NCI-H1930 (cell line): ENCODE data around the gene TSC22D1.
"Not testable (repeated sequence)": the region's sequence is repeated elsewhere in the genome, so short reads cannot be mapped to it uniquely, and the experiment has no call there.

ENCODE experiments used
- DNase-seq, 2 experiments: peaks; one replicate each; lab custom pipeline; 2025; lab: John Stamatoyannopoulos, UW

The TSC22D1 gene

DNA sequence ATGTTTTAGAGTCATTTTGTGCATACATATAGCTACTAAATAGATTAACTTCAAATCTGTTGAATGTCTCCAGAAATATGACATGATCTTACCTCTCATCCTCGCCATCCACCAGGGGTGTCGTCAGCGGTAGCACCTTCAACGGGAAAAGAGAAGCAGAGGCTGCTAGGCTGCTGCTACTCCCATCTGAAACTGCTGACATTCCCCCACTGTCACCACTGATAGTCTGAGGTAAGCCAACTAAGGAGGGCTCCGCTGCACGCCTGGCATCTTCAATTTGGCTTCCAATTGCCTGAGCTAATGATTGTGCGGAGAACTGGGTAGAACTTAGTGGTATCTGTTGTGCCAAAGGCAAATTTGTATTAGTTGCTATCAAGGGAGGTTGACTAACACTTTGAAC is 3.1 kb downstream of the TSC22D1 start:
- DNase-seq: no peak

GRCh38 chr13:44566601-44567000 is 9.5 kb downstream of the TSC22D1 start:
- no peak for DNase-seq

DNA sequence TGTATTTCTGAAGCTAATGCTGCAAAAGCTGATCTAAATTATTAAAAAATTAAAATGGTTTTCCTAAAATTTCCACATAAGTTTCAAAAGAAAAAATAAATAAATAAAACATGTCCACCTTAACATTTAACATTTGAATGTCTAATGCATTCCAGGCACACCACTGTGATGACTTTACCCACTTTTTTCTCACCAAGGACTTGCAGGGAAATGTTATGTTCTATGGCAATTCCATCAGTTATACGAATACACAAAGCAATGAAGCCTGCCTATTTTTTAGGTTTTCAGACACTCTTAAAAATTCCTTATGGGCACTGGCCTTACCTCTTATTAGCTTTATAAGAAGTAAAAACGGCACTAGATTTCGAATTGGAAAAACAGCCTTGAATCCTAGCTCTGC is 10.2 kb downstream of the TSC22D1 start:
- DNase-seq: no peak

DNA sequence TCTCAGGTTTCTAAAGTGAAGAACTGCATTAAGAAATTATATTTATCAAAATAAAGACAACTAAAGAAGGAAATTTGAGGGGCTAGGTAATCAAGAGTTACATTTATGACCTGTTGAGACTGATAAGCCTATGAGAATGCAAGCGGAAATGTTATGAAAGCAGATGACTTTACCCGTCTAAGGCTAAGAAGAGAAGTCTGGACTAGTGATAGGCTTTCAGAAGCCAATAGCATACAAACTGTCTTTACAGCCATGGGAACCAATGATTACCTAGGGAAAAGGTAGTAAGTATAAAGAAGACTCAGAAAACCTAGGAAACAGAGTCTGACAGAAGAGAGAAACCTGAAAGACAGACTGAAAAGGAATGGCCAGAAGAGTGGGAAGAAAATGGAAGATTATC is 11.2 kb downstream of the TSC22D1 start:
- no peak for DNase-seq

DNA sequence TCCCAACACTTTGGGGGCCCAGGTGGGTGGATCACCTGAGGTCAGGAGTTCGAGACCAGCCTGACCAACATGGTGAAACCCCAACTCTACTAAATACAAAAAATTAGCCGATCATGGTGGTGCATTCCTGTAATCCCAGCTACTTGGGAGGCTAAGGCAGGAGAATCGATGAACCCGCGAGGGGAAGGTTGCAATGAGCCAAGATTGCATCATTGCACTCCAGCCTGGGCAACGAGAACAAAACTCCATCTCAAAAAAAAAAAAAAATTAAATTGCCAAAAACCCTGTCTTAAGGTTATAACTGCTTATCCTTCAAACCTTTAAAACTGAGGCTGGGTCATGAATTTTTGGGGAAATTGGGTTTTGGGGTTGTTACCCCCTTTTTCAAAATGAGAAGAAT is 13.3 kb downstream of the TSC22D1 start:
- not testable (repeated sequence) for DNase-seq

GRCh38 chr13:44561351-44561750 is 14.8 kb downstream of the TSC22D1 start:
- DNase-seq: no peak

DNA sequence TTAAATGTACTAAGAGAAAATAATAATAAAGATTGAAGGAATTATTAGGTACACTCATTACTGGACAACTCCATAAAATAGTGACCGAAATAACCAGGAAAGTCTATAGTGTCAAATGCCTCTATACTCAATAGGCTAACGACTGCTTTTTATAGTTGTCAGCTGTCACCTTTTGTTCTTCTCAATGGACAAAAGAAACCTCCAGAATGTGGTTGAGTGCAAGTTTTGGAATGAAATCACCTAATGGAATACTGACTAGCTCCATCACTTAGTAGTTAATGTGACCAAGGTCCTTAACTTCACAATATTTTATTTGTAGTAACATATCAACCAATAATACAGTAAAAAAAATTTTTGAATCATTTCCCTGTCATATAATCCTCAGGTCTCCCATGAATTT is 18.1 kb downstream of the TSC22D1 start:
- DNase-seq: no peak

- no peak for DNase-seq
These were observed 20.9 kb downstream of the TSC22D1 start for GRCh38 chr13:44555207-44555606.

- DNase-seq: no peak
These were observed 26.7 kb downstream of the TSC22D1 start for GRCh38 chr13:44549476-44549875.

- no peak for DNase-seq
These were observed 30.0 kb downstream of the TSC22D1 start for GRCh38 chr13:44546164-44546563.

DNA sequence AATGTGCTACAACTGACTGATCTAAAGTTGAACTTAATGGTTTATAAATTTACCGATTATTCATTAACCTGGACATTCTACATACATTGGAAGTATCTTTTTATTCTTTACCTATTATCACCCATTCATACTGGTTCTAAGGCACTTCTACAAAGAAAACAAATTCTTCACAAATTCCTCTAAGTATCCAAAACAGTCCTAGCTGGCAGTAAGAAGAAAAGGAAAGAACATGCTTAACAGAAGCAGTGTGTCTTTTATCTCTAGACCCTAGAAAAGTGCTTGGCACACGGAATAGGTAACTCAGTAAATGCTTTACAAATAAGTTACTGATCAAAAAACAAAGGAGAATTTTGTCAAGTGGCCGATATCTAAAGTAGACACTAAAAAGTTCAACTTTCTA is 32.8 kb downstream of the TSC22D1 start:
- DNase-seq: no peak

DNA sequence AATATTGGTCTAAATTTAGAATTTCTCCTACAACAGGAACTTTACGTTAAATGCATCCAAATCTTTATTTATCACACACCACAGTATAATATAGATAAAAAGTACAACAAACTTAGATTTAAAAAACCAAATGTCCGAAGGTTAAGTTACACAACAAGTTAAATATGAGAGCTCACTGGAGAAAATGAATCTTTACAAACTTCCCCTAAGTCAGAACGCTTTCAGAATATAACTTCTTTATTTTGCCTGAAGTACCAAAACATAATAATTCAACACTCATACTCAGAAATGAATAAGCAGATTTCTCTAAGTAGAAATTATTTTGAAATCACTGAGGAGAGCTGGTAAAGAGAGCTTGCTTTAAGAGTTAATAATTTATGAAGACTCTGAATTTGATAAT is 33.8 kb downstream of the TSC22D1 start:
- no peak for DNase-seq

- DNase-seq: no peak
These were observed 34.5 kb downstream of the TSC22D1 start for GRCh38 chr13:44541601-44542000.

DNA sequence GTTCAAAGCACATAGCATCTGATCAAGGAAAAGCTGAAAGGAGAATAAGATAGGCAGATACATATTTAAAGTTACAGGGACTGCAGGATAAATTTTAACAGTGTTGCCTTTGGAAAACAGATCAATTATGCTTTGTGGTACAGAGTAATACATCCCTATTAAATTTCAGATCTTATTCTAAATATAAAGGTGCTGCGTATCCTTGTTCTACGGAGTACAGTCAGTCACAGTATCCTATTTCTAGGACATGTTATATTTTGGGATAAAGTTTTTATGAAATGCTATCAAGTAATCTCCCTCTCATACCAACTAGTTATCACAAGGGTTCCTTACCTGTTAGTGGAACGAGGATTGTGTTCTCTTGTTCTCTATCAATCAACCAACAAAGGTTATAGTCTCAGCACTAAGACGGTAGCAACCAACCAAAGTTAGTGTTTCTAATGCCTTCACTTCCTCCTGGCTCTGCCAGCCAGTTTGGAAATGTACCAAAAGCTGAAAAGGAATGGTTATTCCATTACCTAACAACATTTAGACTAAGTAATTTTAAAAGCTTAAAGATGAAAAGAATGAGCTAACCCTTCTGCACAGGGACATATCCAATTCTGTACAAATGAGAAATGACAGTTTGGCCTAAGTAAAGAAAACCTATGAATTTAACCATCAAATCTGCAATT is 35.2 kb downstream of the TSC22D1 start:
- no peak for DNase-seq

DNA sequence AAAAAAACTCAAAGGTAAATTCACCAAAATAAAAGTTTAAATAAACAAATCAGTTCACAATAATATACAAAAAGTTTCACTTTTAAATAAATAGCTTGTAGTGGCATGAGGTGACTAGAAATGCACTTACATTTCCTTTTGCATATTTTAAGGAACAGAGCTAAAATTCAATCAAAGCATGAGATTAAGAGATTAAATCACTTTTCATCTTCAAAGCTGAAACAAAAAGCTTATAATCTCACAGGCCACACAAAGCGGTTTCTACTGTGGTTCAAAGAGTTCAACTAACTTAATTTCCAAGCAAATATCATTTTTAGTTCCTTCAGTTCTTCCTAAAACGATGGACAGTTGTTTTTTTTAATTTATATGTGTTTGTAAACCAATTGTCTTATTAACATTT is 38.9 kb downstream of the TSC22D1 start:
- no peak for DNase-seq

DNA sequence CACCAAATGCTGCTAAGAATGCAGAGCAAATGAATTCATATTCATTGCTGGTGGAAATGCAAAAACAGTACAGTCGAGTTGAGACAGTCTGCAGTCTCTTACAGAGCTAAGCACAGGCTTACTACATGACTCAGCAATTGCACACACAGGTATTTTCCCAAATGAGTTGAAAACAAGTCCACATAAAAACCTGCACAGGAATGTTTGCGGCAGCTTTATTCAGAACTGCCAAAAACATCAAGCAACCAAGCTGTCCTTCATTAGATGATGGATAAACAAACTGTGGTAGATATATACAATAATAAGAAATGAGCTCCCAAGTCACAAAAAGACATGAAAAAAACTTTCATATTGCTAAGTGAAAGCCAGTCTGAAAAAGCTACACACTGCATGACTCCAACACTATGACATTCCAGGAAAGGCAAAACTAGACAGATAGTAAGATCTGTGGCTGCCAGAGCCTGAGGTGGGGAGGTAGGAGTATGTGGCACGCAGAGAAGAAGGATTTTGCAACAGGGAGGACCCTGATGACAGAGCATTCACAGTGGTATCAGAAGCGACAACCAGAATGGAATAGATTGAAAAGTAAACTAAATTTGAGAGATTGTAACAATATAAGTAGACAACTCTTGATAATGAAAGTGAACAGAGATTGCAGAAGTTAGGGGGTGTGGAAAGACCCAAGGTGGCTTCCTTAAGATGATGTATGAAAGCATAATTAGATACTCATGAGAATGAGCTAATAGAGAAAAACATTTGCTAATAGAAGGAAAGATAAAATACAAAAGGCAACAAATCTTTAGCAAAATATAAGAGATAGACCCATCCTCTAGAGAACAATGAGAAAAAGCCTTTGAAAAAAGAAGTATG is 52.7 kb downstream of the TSC22D1 start:
- DNase-seq: no peak

DNA sequence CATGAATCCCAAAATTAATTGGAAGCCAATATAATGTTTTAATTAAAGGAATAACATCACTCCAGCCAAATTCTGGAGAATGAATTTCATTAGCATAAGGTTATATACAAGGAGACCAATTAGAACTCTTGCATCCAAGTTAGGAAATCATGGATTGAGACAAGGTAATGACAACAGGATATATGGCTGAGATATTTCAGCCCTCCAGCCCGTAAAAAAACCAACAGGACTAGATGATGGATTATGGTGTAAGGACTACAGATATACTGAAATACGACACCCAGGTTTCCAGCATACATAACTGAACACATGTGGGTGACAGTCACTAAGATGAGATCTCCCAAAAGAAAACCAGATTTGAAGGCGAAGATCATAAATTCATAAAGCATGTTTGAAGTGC is 56.5 kb downstream of the TSC22D1 start:
- no peak for DNase-seq

GRCh38 chr13:44516771-44517170 is 59.4 kb downstream of the TSC22D1 start:
- no peak for DNase-seq

GRCh38 chr13:44514278-44514677 is 61.9 kb downstream of the TSC22D1 start:
- no peak for DNase-seq

GRCh38 chr13:44509853-44510252 is 66.3 kb downstream of the TSC22D1 start:
- not testable (repeated sequence) for DNase-seq

GRCh38 chr13:44508562-44509077 is 67.5 kb downstream of the TSC22D1 start:
- DNase-seq: no peak

DNA sequence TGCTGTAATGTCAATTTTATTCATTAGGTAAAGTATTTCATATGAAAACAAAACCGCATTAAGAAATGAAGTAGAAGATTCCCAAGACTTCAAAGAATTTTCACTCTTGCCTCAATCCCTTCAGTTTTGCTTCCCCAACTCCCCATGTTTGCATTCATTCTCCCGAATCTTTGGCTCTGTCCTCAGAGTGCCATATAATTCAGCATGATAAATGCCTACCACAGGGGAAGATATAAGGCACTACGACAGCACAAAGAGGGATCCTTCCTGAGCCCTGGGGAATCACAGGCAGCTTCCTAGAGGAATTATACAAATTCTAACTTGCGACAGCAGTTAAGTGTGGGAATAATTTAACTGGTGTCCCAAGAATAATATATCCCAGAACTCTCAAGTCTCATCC is 68.5 kb downstream of the TSC22D1 start:
- DNase-seq: no peak

DNA sequence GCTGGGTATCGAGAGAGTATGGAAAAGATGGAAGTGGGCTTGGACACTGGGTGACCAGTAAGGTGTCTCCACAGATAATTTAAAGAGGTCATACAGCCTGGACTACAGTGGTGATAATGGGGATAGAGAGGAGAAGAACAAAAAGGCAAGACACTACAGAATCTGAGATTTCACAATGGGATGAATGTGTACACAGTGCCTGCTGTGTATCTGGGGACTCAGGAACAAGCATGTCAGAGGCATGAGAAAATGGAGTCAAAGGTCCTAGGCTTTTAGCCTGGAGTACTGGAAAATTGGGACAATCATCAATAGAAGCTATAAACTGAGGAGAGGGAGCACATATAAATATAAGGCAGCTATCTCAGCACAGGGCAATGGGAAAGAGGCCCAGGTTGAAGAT is 69.4 kb downstream of the TSC22D1 start:
- DNase-seq: no peak
